H7 (cell line): Measurements from ENCODE around the gene SRMS. TPM values are rescaled to one million over a fixed set of nuclear protein-coding genes. Genes with fewer than 3 reads are reported as not detected.

ENCODE experiments used
- DNase-seq: peaks from one replicate; pipeline ENCODE4 v3.0.0; 2012
- H3K27me3 ChIP-seq: 2 replicates; pipeline ENCODE4 v1.6.0; 2011; ENCODE audit warnings: mild to moderate bottlenecking, low read length; ENCODE audit not compliant: control insufficient read depth, insufficient read depth
- H3K36me3 ChIP-seq: replicated peaks from 2 replicates; pipeline ENCODE4 v1.5.1; 2011; ENCODE audit warnings: low read length; ENCODE audit not compliant: control insufficient read depth, insufficient read depth
- H3K4me3 ChIP-seq: 2 replicates; pipeline ENCODE4 v1.5.1; 2011; ENCODE audit warnings: low read depth, mild to moderate bottlenecking, control low read depth, low read length, moderate library complexity; ENCODE audit not compliant: insufficient read depth
- total RNA-seq: library from RNA; depleted of rRNA; stranded (reverse); fragments of >200 nt; shearing (Covaris generic); gene quantifications from 2 replicates; pipeline ENCODE4 v1.2.3, GENCODE V29; 2014

The SRMS gene
- total RNA-seq, 1 experiment from 2014 or later = 0.21 TPM

GRCh38 chr20:63536241-63536977 lies 11.1 kb downstream of the SRMS start:
- no peak for DNase-seq
- H3K27me3 ChIP-seq = no peaks in the 10 kb centered on the region
- no peaks in the 10 kb centered on the region for H3K36me3 ChIP-seq
- no peak overlapping the region for H3K4me3 ChIP-seq

- DNase-seq = no peak
- no peaks in the 10 kb centered on the region for H3K27me3 ChIP-seq
- no peak overlapping the region for H3K4me3 ChIP-seq
- H3K36me3 ChIP-seq = no peaks in the 10 kb centered on the region
These were observed 12.5 kb downstream of the SRMS start for GRCh38 chr20:63534831-63535651.

GRCh38 chr20:63534427-63534830 lies 13.1 kb downstream of the SRMS start:
- Histone ChIP-seq H3K36me3 (no peaks in the 10 kb centered on the region), H3K4me3 (no peak overlapping the region), H3K27me3 (no peaks in the 10 kb centered on the region)
- DNase-seq = peak; percentile 80

DNA sequence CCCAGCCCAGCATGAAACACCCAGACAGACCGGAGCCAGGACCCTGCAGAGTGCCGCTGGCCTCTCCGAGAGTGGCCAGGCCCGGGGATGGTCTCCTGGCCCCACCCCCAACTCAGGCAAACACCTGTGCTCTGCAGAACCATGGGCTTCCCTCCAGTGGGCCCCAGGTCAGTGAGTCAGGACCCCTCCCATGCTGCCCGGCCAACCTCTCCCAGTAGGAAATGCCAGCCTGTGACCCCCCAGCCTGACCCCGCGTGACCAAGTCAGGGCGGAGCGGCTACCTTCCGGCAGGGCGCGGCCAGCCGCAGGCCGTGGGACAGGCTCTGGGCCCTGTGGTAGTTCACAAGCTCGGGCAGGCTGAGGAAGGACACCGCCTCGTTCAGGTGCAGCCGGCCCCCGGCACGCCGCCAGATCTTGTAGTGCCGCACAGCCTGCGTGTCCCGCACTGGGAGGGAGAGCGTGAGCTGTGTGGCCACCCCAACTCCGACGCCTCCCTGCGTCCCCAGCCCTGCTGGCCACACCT lies 13.6 kb downstream of the SRMS start:
- Histone ChIP-seq H3K36me3 (no peaks in the 10 kb centered on the region), H3K27me3 (no peaks in the 10 kb centered on the region), H3K4me3 (no peak overlapping the region)
- peak; percentile 75 for DNase-seq

DNA sequence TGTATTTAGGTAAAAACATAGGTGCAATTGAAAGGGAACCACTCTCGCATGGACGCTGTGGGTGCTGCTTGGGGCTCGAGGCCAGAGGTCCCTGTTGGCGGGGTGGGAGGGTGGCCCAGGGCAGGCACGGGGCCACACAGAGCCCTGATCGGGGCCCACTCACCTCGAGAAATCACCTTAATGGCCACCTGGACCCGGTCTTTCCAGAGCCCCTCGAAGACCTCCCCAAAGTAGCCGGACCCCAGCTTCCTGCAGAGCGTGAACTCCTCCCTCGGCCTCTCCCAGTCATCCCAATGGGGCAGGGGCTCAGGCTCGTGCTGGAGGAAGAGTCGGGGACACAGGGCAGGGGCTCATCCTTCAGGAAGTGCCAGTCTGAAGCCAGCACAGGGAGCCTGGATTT lies 14.2 kb downstream of the SRMS start:
- Histone ChIP-seq H3K4me3 (no peak overlapping the region), H3K36me3 (no peaks in the 10 kb centered on the region), H3K27me3 (no peaks in the 10 kb centered on the region)
- DNase-seq = peak; percentile 61

GRCh38 chr20:63532449-63532971 lies 15.0 kb downstream of the SRMS start:
- Histone ChIP-seq H3K27me3 (no peaks in the 10 kb centered on the region), H3K36me3 (no peaks in the 10 kb centered on the region), H3K4me3 (no peak overlapping the region)
- DNase-seq = peak; percentile 50

DNA sequence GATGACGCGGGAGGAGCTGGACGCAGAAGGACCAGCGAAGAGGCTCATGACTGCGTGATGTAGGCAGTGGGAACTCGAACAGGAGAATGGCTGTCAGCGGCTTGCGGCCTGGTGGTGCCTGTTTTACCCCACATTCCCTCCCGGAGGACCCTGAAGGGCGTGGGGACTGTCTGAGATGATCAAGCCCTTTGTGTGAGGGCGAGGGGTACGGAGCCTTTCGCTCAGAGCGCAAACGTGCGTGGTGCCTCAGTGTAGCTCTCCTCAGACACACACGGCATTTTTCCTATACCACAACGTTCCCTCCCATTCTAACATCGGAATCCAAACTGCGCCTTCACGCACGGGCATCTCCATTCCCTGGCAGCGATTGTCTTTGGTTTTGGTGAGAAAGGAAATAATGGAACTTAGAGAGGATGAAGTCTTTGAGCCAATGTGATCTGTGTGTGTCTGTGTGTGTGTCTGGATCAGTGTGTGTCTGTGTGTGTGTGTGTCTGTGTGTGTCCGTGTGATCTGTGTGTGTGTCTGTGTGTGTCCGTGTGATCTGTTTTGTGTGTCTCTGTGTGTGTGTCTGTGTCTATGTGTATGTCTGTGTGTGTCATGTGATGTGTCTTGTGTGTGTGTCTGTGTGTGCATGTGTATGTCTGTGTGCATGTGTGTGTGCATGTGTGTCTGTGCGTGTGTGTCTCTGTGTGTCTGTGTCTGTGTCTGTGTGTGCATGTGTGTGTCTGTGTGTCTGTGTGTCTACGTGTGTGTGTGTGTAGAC lies 15.7 kb downstream of the SRMS start:
- peak; percentile 56 for DNase-seq
- Histone ChIP-seq H3K27me3 (no peaks in the 10 kb centered on the region), H3K4me3 (no peak overlapping the region), H3K36me3 (no peaks in the 10 kb centered on the region)

DNA sequence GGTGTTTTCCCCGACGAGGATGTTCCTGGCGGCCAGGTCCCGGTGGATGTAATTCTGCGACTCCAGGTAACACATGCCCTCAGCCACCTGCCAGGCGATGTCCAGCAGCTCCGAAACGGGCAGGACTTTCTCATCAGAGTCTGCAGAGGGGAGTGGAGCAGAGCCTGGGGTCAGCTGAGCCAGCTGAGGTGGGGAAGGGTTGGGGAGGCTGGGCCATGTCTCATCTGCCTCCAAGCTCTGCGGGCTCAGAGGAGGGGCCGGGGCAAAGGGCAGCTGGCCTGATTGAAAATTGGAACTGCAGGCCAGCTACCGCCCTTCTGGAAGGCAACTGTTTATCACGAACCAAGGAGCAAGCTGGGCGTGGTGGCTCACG lies 16.8 kb downstream of the SRMS start:
- Histone ChIP-seq H3K4me3 (no peak overlapping the region), H3K36me3 (no peaks in the 10 kb centered on the region), H3K27me3 (no peaks in the 10 kb centered on the region)
- peak; percentile 53 for DNase-seq

- no peaks in the 10 kb centered on the region for H3K36me3 ChIP-seq
- peak; percentile 65 for DNase-seq
- no peaks in the 10 kb centered on the region for H3K27me3 ChIP-seq
- no peak overlapping the region for H3K4me3 ChIP-seq
These were observed 17.4 kb downstream of the SRMS start for GRCh38 chr20:63529861-63530787.

- no peaks in the 10 kb centered on the region for H3K27me3 ChIP-seq
- DNase-seq = peak; percentile 53
These were observed 18.2 kb downstream of the SRMS start for GRCh38 chr20:63529180-63529860.

GRCh38 chr20:63527184-63527583 lies 20.4 kb downstream of the SRMS start:
- Histone ChIP-seq H3K36me3 (peaks cover 7% of the 10 kb centered on the region), H3K4me3 (no peak overlapping the region), H3K27me3 (no peaks in the 10 kb centered on the region)
- no peak for DNase-seq

More at GRCh38 chr20:63529180-63529860, 18.2 kb downstream of the SRMS start:
- H3K4me3 ChIP-seq = no peak overlapping the region
- no peaks in the 10 kb centered on the region for H3K36me3 ChIP-seq

DNA sequence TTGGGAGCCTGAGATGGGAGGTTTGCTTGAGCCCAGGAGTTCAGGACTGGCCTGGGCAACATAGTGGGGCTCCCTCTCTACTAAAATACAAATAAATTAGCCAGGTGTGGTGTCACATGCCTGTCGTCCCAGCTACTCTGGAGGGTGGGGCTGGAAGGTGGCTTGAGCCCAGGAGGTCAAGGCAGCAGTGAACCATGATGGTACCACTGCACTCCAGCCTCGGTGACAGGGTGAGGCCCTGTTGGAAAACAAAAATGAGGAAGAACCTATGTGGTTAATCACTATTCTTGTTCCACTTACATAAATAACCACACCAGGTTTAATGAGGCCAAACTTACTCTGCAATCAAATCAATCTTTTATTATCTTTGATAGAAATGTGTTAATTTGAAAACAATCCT lies 21.6 kb downstream of the SRMS start:
- peaks cover 9% of the 10 kb centered on the region for H3K36me3 ChIP-seq
- DNase-seq = no peak
- H3K27me3 ChIP-seq = no peaks in the 10 kb centered on the region
- H3K4me3 ChIP-seq = no peak overlapping the region

- DNase-seq = peak; percentile 26
- peaks cover 9% of the 10 kb centered on the region for H3K36me3 ChIP-seq
- H3K4me3 ChIP-seq = no peak overlapping the region
- no peaks in the 10 kb centered on the region for H3K27me3 ChIP-seq
These were observed 22.4 kb downstream of the SRMS start for GRCh38 chr20:63525185-63525584.
